Measurements from ENCODE around the gene RAD18. TPM values are rescaled to one million over a fixed set of nuclear protein-coding genes. Genes with fewer than 3 reads are reported as not detected.

Gene RAD18
- total and polyA plus RNA-seq, 2 experiments from 2014 or later = 6.0 to 6.5 TPM

GRCh38 chr3:8868996-8869395 lies 94.3 kb downstream of the RAD18 start:
- DNase-seq (ENCODE audit: low spot score) = no peak
- peak overlapping the region; percentile 78 for H3K27ac ChIP-seq
- peaks cover 7% of the 10 kb centered on the region for H3K4me1 ChIP-seq (ENCODE audit: insufficient read depth)
- H4K20me1 ChIP-seq (ENCODE audit: insufficient read depth, poor library complexity, severe bottlenecking) = no peaks in the 10 kb centered on the region
- WGBS (ENCODE audit: low lambda C conversion rate, missing lambda C conversion rate) = 88% methylated on average over 3 of the region's 3 CpGs
- no peaks in the 10 kb centered on the region for H3K36me3 ChIP-seq (replicated peaks; ENCODE audit: insufficient read depth, low read depth)
- H2AFZ ChIP-seq = no peak overlapping the region
- no peaks in the 10 kb centered on the region for H3K79me2 ChIP-seq
- TF ChIP-seq EZH2 (IDR thresholded peaks at IDR 0.05; ENCODE audit: borderline replicate concordance) = no peak
- TF ChIP-seq EZH2phosphoT487 (IDR thresholded peaks at IDR 0.05; ENCODE audit: low read depth, severe bottlenecking, unreplicated experiment) = no peak
- no peak for TF ChIP-seq CTCF (IDR thresholded peaks at IDR 0.05; ENCODE audit: poor library complexity)
- no peaks in the 10 kb centered on the region for H3K27me3 ChIP-seq
- no peaks in the 10 kb centered on the region for H3K9me3 ChIP-seq (ENCODE audit: low read depth)
- no peak overlapping the region for H3K4me3 ChIP-seq
- no peaks in the 10 kb centered on the region for H3K9me2 ChIP-seq (replicated peaks; ENCODE audit: insufficient read depth)
- no peak overlapping the region for H3K4me2 ChIP-seq

GRCh38 chr3:8867646-8868045 lies 95.6 kb downstream of the RAD18 start:
- Histone ChIP-seq H3K27ac (no peak overlapping the region), H3K4me2 (no peak overlapping the region), H3K9me3 (ENCODE audit: low read depth) (no peaks in the 10 kb centered on the region), H3K27me3 (no peaks in the 10 kb centered on the region), H2AFZ (no peak overlapping the region), H4K20me1 (ENCODE audit: insufficient read depth, poor library complexity, severe bottlenecking) (no peaks in the 10 kb centered on the region), H3K79me2 (no peaks in the 10 kb centered on the region), H3K4me1 (ENCODE audit: insufficient read depth) (peaks cover 4% of the 10 kb centered on the region), H3K36me3 (replicated peaks; ENCODE audit: insufficient read depth, low read depth) (no peaks in the 10 kb centered on the region), H3K9me2 (replicated peaks; ENCODE audit: insufficient read depth) (no peaks in the 10 kb centered on the region), H3K4me3 (no peak overlapping the region)
- no peak for DNase-seq (ENCODE audit: low spot score)
- no peak for TF ChIP-seq EZH2 (IDR thresholded peaks at IDR 0.05; ENCODE audit: borderline replicate concordance)
- no peak for TF ChIP-seq CTCF (IDR thresholded peaks at IDR 0.05; ENCODE audit: poor library complexity)
- no peak for TF ChIP-seq EZH2phosphoT487 (IDR thresholded peaks at IDR 0.05; ENCODE audit: low read depth, severe bottlenecking, unreplicated experiment)
- WGBS (ENCODE audit: low lambda C conversion rate, missing lambda C conversion rate) = 70% methylated on average over 3 of the region's 3 CpGs

GRCh38 chr3:8865697-8866096 lies 97.6 kb downstream of the RAD18 start:
- H3K9me2 ChIP-seq (replicated peaks; ENCODE audit: insufficient read depth) = no peaks in the 10 kb centered on the region
- DNase-seq (ENCODE audit: low spot score) = no peak
- no peaks in the 10 kb centered on the region for H3K9me3 ChIP-seq (ENCODE audit: low read depth)
- WGBS (ENCODE audit: low lambda C conversion rate, missing lambda C conversion rate) = 97% methylated on average over 4 of the region's 4 CpGs
- H3K27me3 ChIP-seq = no peaks in the 10 kb centered on the region
- H3K27ac ChIP-seq = no peak overlapping the region
- no peak overlapping the region for H3K4me3 ChIP-seq
- peaks cover 4% of the 10 kb centered on the region for H3K4me1 ChIP-seq (ENCODE audit: insufficient read depth)
- no peaks in the 10 kb centered on the region for H3K36me3 ChIP-seq (replicated peaks; ENCODE audit: insufficient read depth, low read depth)
- TF ChIP-seq CTCF (IDR thresholded peaks at IDR 0.05; ENCODE audit: poor library complexity) (no peak), EZH2phosphoT487 (IDR thresholded peaks at IDR 0.05; ENCODE audit: low read depth, severe bottlenecking, unreplicated experiment) (no peak), EZH2 (IDR thresholded peaks at IDR 0.05; ENCODE audit: borderline replicate concordance) (no peak)
- no peak overlapping the region for H2AFZ ChIP-seq
- H3K4me2 ChIP-seq = no peak overlapping the region
- no peaks in the 10 kb centered on the region for H4K20me1 ChIP-seq (ENCODE audit: insufficient read depth, poor library complexity, severe bottlenecking)
- no peaks in the 10 kb centered on the region for H3K79me2 ChIP-seq

Measured in hepatocyte (in vitro differentiated cells).